Middle frontal gyrus (tissue), 1 donor: Measurements from ENCODE around the gene ATP2A3.
"Not testable (repeated sequence)": the region's sequence is repeated elsewhere in the genome, so short reads cannot be mapped to it uniquely, and the experiment has no call there.

Experiments used
- DNase-seq: peaks from one replicate; pipeline ENCODE4 v3.0.0-alpha.2; 2015; ENCODE audit warnings: low spot score; ENCODE audit errors: extremely low spot score

Gene ATP2A3

DNA sequence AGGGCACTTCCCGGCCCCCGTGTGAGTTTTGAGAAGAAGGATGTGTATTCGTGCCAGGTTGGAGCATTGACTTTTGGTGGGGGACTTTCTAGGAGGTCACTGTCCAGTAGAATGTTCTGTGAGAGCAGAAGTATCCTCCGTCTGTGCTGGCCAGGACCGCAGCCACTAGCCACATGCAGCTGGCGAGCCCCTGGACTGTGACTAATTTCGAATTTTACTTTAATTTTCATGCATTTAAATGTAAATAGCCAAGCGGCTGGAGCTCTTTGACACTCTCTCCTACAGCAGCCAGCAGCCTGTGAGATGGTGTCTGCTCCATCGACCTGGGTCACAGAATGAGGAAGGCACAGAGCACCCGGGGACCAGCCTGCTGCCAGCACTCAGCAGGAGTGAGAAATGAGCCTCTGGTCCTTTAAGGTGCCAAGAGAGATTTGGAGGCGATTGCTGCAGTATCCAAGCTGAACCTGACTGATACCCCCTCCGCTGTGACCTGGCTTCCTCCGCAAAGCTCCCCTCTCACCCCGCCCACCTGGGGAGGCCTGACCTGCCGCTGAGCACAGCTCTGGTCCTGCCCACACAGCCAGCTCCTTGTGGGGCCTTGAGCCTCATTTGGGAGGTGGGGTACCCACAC is 7.8 kb downstream of the ATP2A3 start:
- DNase-seq, result no peak

DNA sequence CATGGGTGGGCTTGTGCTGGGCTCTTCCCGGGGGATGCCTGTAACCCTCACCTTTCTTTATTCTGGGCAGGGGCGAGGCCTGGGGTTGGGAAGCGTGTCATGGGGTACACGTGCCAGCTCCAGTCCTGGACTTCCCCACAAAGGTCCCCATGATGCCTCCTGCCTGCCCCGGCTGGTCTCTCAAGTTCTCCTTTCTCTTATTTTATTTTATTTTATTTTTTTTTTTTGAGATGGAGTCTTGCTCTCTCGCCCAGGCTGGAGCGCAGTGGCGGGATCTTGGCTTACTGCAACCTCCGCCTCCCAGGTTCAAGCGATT is 8.6 kb downstream of the ATP2A3 start:
- DNase-seq, result no peak

DNA sequence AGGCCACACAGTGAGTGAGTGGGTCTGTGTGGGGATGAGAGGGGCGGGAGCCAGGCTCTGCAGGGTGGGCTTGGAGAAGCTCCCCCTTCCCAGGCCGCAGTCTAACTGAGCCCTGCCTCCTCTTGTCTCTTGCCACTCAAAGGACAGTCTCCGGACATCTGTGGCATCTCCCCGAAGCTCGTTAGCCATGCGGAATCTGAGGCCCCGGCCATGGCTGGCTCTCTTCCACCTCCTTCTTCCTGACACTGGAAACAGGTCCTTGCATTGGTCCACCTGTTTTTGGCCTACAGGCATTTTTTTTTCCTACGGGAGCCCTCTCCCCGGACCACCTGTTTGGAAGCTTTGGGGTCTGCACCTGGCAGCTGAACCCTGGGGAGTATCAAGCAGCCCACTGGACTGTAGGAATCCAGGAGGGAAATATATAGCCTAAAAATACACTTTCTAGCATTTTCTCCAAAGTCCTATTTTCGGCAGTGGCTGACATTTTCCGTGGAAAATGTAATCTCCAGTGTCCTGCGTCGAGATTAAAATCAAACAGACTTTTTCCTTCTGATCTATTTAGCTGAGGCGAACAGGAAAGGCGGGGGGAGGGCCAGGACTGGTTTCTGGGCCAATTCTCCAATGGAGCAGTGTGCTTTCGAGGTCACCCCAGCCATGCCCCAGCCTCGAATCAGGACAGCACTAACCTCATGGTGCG is 9.1 kb downstream of the ATP2A3 start:
- DNase-seq, result no peak

DNA sequence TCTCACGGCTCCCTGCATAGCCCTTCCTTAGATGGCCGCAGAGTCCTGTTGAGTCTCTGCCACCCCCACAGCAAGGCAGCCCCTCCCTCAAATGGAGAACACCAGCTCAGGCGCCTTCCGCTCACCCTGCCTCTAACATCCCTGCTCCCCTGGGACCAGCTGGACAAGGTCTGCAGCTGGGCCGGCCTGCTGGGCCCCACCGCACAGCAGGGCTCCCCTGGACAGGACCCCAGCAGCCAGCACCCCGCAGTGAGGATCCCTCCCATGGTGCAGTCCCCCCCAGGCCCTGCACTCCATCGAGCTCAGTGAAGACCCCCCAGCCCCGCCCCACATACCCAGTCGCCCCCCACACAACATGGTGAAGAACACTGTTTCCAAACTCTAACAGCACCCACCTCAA is 10.2 kb downstream of the ATP2A3 start:
- DNase-seq, result no peak

DNA sequence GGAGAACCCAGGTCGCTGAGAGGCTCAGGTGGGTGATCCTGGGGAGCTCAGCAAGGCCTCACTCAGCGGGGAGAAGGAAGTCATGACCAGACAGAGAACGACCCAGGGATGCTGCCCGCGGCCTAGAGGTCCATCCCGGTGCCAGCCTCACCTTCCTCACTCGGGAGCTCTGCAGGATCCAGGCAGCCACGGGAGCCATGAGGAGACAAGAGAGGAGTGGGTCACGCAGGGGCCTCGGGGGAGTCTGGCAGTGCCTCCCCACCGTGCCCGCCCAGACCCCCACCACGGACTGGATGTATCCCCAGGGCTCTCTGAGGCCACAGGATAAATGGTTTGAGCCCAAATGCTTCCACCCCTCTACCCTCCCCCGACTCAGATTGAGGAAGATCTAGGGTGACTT is 10.7 kb downstream of the ATP2A3 start:
- no peak for DNase-seq

DNA sequence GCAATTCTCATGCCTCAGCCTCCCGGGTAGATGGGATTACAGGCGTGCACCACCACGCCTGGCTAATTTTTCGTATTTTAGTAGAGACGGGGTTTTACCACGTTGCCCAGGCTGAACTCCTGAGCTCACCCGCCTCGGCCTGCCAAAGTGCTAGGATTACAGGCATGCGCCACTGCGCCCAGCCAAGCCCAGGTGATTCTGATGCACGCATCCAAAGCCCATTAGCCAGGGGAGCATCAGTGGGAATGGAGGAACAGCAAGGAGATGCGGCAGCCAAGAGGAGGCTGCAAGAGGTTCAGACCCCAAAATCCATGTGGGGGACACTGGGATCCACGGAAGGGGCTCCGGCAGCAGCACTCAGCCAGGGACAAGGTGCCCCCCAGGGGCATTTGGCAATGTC is 12.1 kb downstream of the ATP2A3 start:
- DNase-seq, result no peak

DNA sequence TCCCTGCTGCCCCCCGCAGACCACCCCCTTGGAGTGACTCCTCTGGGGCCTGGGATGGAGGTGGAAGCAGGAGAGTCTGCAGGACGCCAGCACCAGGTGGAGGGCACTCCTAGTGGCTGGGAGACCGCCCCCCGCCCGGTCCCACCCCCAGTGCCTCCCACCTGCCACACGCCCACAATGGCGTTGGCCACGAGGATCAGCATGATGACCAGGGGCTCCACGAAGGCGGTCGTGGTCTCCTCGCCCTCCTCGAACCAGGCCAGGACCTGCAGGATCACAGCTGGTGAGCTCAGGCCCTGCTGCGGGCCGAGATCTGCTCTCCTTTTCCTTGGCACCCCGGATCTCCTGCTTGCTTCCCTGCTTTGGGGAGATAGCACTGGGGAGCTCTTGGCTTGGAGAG is 12.8 kb downstream of the ATP2A3 start:
- DNase-seq, result no peak

DNA sequence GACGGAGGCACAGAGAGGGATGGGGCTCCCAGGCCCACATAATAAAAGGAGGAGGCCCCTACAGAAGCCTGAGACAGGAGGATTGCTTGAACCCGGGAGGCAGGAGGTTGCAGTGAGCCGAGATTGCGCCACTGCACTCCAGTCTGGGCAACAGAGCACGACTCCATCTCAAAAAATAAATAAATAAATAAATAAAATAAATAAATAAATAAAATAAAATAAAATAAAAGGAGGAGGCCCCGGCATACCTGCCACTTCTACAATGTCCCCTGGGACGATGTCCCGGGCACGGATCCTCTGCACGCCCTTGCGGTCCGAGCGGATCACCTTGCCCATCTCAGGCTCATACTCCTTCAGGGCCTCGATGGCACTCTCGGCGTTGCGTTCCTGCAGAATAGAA is 13.2 kb downstream of the ATP2A3 start:
- no peak for DNase-seq

DNA sequence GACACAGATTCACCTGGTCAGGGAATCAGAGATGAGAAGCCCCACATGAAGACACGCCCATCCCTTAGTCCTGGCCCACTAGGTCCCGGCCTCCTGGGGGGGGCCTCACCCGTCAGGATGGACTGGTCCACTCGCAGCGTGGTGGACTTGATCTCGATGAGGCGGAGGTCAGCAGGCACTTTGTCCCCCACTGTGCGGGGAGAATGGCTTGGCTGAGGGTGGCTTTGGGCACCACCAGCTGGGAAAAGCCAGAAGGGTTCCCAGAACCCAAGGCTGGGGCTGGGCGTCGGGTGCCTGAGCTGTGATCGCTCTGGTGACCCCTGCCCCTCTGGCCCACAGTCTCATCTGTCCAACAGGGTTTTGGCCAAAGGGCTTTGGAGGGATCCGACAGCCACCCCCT is 13.7 kb downstream of the ATP2A3 start:
- DNase-seq, result no peak

DNA sequence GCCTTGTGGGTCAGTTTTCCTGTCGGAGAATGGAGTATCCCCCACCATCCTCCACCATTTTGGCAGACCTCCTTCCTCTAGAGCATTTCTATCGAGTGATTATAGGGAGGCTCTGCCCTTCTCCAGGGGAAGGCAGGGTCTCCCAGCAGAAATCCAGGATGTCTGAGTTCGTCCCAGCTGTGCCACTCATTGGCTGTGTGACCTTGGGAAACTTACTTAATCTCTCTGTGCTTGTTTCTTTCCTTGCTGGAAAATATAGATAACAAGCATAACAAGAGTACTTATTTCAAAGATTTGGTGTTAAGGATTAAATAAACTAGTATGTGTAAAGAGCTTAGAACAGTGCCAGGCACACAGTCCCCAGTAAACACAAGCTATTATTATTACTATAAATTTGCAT is 14.8 kb downstream of the ATP2A3 start:
- no peak for DNase-seq

DNA sequence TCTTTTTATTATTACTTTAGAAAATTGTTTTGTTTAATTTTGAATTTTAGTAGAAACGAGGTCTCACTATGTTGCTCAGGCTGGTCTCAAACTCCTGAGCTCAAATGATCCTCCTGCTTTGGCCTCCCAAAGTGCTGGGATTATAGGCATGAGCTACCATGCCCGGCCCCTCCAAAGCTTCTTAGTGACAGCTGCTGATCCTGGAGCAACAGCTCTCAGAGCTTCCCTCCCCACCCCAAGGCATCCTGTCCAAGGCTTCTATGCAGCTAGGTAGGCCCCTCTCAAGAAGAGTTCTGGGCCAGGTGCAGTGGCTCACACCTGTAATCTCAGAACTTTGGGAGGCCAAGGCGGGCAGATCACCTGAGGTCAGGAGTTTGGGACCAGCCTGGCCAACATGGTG is 15.7 kb downstream of the ATP2A3 start:
- not testable (repeated sequence) for DNase-seq

DNA sequence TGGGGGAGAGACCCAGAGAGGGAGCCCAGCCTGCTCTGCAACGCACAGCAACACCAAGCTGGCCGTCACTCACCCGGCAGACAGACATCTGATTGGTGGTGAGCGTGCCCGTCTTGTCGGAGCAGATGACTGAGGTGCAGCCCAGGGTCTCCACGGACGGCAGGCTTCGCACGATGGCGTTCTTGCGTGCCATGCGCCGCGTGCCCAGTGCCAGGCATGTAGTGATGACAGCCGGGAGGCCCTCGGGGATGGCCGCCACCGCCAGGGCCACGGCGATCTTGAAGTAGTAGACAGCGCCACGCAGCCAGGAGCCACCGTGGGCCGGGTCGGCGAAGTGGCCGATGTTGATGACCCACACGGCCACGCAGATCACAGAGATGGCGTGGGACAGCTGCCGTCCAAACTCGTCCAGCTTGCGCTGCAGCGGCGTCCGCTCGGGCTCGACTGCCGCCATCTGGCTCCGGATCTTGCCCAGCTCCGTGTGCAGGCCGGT is 16.9 kb downstream of the ATP2A3 start:
- no peak for DNase-seq

DNA sequence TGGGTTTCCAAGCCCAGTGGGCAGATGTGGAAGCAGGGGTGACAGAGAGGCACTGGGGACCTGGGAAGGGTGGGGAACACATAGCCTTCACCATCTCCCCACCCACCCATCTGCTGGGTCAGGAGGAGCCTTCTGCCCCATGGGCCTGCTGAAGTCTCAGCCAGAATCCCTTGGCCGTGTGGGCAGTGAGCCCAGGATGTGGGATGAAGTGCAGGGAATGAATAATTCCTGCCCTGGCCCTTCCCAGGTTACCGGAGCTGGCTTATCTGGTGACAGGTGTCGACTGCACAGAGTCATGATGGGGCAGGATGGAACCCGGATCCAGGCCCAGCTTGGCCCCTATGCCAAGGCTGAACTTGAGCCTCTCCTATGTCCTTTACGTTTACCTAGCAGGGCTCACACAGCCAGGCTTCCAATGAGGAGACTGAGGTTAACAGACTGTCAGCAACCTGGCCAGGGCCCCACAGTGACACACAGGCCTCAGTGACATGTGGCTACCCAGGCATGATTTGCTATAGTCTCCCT is 17.5 kb downstream of the ATP2A3 start:
- DNase-seq, result no peak

DNA sequence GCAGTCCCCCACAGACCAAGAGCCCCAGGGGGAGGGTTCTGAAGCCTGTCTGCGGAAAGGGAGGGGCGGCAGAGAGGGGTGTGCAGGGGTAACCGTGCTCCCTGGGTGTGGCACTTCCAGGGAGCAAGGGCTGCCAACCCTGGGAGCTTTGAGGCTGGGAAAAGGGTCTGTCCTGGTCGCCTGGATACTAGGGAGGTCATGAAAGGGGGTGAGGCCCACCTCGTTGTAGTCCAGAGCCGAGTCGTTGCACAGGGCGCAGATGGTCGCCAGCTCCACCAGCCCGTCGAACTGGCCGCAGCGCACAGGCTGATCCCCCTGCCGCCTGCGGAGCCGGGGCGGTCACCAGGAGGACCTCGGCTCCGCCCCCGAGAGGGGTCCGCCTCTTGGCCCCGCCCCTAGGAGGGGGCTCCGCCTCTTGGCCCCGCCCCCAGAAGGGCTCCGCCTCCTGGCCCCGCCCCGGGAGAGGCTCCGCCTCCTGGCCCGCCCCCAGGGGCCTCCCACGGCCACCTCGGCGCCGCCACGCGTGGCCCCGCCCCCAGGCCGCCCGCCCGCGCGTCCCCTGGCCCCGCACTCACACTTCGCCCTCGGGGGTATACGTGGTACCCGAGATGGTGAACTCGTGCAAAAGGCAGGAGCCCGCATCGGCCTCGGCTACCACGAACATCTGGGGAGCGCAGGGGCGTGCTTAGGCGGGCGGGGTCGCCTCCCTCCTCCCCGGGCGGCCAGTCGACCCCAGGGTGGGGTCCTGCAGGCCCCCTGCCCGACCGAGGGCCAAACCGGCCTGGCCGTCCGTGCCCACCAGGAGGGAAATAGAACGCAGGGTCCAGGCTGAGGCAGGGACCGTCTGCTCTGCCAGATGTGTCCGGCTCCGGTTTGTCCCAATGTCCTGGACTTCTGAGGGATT is 19.5 kb downstream of the ATP2A3 start:
- no peak for DNase-seq

DNA sequence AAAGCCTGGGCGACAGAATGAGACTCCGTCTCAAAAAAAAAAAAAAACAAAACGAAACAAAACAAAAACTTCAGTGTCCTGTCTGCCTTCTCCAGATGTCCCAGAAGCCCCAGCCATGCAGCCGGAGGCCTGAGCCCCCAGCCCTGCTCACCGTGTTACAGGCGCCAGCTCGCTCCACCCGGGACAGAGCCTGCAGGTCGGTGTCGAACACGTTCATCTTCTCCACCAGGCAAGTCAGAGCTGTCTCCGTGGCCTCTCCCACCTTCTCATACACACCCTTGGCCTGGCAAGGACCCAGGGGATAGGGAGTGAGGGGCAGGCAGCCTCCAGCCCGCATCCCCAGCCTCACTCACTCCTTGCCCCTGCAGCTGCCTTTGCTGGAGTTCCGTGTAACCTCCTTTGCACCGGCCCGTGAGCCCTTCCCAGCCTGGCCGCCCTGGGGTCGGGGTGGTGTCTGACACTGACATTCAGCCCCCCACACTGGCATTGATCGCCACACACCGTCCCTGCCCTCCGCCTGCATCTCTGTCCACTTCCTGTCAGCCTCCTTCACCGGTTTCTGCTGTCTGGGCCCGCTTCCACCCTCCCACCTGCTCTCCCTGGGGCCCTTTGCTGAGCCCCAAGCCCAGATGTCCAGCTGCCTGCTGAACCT is 20.9 kb downstream of the ATP2A3 start:
- DNase-seq, result no peak

DNA sequence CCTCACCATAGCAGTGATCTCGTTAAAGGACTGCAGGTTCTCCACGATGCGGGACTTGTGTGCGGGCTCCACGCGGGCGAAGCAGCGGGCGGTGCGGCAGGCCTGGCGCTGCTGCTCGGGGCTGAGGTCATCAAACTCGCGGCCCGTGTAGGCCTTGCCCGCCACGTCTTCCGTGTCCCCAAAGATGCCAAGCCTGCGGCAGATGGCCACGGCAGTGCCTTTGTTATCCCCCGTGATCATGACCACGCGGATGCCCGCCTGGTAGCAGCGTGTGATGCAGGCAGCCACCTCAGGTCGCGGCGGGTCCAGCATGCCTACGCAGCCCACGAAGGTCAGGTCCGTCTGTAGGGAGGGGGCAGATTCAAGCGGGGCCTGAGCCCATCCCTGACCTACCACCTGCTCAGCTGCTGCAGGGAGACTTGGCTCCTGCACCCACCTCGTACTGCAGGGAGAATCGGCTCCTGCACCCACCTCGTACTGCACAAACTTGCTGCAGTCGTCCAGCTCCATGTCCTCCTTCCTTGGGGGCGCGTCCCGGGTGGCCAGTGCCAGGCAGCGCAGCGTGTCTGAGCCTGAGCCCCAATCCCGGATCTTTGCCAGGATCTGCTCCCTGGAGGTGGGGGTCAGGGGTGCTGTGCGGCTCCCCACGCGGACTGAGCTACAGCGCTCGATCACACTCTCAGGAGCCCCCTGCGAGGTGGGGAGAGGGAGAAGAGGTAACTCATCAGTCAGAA is 23.1 kb downstream of the ATP2A3 start:
- DNase-seq, result no peak

DNA sequence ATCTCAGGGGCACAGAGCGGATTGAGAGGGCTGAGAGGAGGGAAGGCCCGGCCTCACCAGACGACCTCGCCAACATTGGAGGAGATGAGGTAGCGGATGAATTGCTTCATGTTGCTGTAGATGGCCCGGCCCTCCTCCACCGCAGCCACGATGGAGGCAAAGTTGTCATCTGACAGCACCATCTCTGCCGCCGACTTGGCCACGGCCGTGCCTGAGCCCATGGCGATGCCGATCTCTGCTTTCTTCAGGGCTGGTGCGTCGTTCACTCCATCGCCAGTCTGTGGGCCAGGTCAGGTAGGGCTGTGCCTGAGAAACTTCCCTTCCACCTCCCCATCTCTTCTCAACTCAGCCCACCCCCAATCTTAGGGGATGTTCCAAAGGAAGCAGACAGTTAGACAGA is 26.9 kb downstream of the ATP2A3 start:
- DNase-seq, result no peak

DNA sequence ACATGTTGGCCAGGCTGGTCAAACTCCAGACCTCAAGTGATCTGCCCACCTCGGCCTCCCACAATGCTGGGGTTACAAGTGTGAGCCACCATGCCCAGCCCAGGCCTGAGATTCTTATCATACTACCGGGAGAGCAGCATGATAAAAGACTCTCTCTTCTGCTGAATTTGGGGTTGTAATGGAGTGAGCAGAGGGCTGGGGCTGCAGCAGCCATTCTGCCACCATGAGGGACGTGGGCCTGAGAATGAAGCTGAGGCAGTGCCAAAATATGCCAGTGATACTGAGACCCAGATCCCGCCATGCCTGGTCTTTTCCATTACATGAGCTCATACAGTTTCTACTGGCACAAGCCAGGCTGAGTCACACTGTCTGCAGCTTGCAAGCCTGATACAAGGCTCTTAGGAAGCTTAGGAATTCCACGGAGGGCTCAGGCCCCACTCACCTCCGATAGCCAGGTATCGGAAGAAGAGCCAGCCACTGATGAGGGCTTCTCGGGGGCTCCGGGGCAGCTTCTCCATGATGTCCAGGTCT is 28.3 kb downstream of the ATP2A3 start:
- no peak for DNase-seq

DNA sequence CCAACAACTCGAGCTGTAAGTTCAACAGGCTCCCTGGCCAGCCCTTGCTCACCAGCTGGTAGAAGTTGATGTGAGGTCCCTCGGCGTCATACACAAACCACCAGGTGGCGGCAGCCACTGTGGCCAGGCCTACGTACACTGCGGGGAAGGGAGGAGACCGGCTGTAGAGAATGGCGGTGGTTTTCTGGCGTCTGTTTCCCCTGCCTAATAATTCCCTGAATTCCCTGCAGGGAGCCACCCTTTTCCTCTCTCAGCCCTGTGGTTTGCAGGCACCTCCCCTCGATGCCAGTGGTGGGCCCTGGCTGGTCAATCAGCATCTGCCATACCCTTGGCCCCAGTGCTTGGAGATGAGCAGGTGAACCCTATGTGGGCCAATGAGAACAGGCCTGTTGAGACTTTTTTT is 29.1 kb downstream of the ATP2A3 start:
- DNase-seq, result no peak

DNA sequence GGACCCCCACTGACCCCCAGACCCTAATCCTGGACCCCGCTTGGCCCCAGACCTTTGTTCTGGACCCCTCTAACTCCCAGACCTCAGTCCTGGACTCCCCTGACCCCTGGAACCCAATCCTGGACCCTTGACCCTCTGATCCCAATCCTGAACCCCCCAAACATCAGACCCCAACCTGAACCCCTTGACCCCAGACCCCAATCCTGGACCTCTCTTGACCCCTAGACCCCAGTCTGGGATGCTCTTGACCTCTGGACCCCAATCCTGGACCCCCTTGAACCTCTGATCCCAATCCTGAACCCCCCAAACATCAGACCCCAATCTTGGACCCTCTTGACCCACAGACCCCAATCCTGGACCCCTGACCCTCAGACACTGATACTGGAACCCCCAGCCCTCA is 34.5 kb downstream of the ATP2A3 start:
- DNase-seq, result no peak

DNA sequence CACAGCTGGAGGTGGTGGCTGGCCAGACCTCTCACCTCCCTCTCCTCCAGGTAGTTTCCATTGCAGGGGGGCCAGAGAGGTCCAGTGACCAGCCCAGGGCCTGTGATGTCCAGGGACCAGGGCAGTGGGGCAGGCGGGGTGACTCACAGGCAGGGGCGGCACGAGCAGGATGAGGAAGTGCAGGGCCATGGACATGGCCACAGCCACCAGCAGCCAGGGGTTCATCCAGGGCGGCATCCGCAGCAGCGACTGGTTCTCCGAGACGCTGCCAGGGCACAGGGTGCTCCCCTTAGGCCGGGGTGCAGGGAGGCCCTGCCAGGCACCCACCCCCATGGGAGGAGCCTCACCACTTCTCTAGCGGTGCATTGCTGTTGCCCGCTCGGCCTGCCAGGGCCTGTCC is 35.1 kb downstream of the ATP2A3 start:
- DNase-seq, result no peak
